DND-41 (cell line): Measurements from ENCODE around the gene NXNL1.
A peak's percentile ranks its signal among the peaks of the same experiment; 100 is the strongest.

Source experiments
- ATAC-seq: fragments of 200-7000 bp; cut with Tn5 transposase; 3 replicates; pipeline ENCODE4 v1.9.1; 2021; ENCODE audit warnings: low read depth; ENCODE audit not compliant: insufficient read depth
- DNase-seq: peaks from one replicate; pipeline ENCODE4 v3.0.0-alpha.2; 2020
- H2AFZ ChIP-seq: 2 replicates; pipeline ENCODE4 v1.6.0; 2012; ENCODE audit warnings: low read depth, low read length
- H3K27ac ChIP-seq: 2 replicates; pipeline ENCODE4 v1.5.1; 2012; ENCODE audit warnings: low read length, inconsistent platforms
- H3K27me3 ChIP-seq: fragments of 200-600 bp; sonication (generic); 2 replicates; pipeline ENCODE4 v1.6.0; 2012; ENCODE audit warnings: low read length, mild to moderate bottlenecking, inconsistent platforms; ENCODE audit not compliant: insufficient read depth, poor library complexity
- H3K36me3 ChIP-seq: 2 replicates; pipeline ENCODE4 v1.5.1; 2012; ENCODE audit warnings: low read length, inconsistent platforms; ENCODE audit not compliant: insufficient read depth
- H3K4me1 ChIP-seq: 2 replicates; pipeline ENCODE4 v1.5.1; 2012; ENCODE audit warnings: mild to moderate bottlenecking, low read length; ENCODE audit not compliant: insufficient read depth
- H3K4me2 ChIP-seq: 2 replicates; pipeline ENCODE4 v1.6.0; 2012; ENCODE audit warnings: mild to moderate bottlenecking, moderate library complexity, low read length, inconsistent platforms; ENCODE audit not compliant: insufficient read depth
- H3K4me3 ChIP-seq, 2 experiments: fragments of 200-600 bp in 1 of 2; shearing (Covaris generic) in 1 of 2; 2 replicates each; pipeline ENCODE4 v1.5.1; 2012 to 2016; ENCODE audit warnings: inconsistent platforms in 2 of 2, low read length in 2 of 2, mild to moderate bottlenecking in 2 of 2, low read depth in 1 of 2, moderate library complexity in 1 of 2
- H3K79me2 ChIP-seq: 2 replicates; pipeline ENCODE4 v1.6.0; 2012; ENCODE audit warnings: low read length, inconsistent platforms; ENCODE audit not compliant: insufficient read depth
- H3K9ac ChIP-seq: 2 replicates; pipeline ENCODE4 v1.6.0; 2012; ENCODE audit warnings: low read depth, mild to moderate bottlenecking, inconsistent platforms, low read length, moderate library complexity
- H3K9me3 ChIP-seq: 2 replicates; pipeline ENCODE4 v1.5.1; 2012; ENCODE audit warnings: low read length, moderate library complexity, mild to moderate bottlenecking, inconsistent platforms; ENCODE audit not compliant: insufficient read depth, severe bottlenecking
- H4K20me1 ChIP-seq: 2 replicates; pipeline ENCODE4 v1.6.0; 2012; ENCODE audit warnings: low read length; ENCODE audit not compliant: insufficient read depth
- EZH2 ChIP-seq: IDR thresholded peaks from 3 replicates; pipeline ENCODE4 v1.6.1; 2012; ENCODE audit warnings: borderline replicate concordance, low read depth, mild to moderate bottlenecking, moderate library complexity, low read length, inconsistent platforms; ENCODE audit not compliant: severe bottlenecking
- TF ChIP-seq, protein P1 (sequence below): IDR thresholded peaks from 2 replicates; pipeline ENCODE4 v1.5.1; 2012; ENCODE audit warnings: borderline replicate concordance, low read length, moderate library complexity, mild to moderate bottlenecking; ENCODE audit not compliant: poor library complexity, severe bottlenecking; ENCODE audit errors: extremely low read depth

Gene NXNL1

DNA sequence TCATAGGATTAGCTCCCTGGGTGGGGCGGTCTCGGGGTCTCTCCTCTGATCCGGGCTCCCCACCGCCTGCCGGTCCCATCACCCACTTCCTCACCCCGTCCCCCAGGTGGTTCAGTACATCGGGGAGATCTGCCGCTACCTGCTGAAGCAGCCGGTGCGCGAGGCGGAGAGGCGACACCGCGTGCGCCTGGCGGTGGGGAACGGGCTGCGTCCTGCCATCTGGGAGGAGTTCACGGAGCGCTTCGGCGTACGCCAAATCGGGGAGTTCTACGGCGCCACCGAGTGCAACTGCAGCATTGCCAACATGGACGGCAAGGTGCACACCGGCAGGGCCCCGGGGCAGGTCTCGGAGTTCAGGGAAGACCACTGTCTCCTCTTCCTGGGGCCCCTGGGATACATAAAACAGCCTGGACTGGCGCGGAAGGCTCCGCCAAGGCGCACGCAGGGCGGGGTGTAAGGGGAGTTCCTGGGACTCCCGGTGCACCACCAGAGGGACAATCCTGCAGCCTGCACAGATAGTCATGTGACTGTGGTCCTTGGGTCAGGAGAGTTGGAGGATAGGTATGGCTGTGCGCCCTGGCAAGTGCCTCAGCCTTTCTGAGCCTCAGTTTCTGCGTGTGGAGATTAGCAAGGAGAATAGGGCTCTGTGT, 36.5 kb upstream of the NXNL1 start:
- no peak overlapping the region for H3K4me3 ChIP-seq
- H3K27ac ChIP-seq = no peak overlapping the region
- DNase-seq = no peak
- TF ChIP-seq, protein P1, sequence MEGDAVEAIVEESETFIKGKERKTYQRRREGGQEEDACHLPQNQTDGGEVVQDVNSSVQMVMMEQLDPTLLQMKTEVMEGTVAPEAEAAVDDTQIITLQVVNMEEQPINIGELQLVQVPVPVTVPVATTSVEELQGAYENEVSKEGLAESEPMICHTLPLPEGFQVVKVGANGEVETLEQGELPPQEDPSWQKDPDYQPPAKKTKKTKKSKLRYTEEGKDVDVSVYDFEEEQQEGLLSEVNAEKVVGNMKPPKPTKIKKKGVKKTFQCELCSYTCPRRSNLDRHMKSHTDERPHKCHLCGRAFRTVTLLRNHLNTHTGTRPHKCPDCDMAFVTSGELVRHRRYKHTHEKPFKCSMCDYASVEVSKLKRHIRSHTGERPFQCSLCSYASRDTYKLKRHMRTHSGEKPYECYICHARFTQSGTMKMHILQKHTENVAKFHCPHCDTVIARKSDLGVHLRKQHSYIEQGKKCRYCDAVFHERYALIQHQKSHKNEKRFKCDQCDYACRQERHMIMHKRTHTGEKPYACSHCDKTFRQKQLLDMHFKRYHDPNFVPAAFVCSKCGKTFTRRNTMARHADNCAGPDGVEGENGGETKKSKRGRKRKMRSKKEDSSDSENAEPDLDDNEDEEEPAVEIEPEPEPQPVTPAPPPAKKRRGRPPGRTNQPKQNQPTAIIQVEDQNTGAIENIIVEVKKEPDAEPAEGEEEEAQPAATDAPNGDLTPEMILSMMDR = no peak
- no peak for TF ChIP-seq EZH2
- H3K9ac ChIP-seq = no peak overlapping the region
- H2AFZ ChIP-seq = no peak overlapping the region
- H4K20me1 ChIP-seq = peaks cover 21% of the 10 kb centered on the region
- peaks cover 8% of the 10 kb centered on the region for H3K79me2 ChIP-seq
- no peak overlapping the region for H3K4me2 ChIP-seq
- H3K27me3 ChIP-seq = no peaks in the 10 kb centered on the region
- ATAC-seq = no peak
- H3K4me1 ChIP-seq = peaks cover 17% of the 10 kb centered on the region
- H3K36me3 ChIP-seq = peaks cover 15% of the 10 kb centered on the region
- H3K9me3 ChIP-seq = no peaks in the 10 kb centered on the region

DNA sequence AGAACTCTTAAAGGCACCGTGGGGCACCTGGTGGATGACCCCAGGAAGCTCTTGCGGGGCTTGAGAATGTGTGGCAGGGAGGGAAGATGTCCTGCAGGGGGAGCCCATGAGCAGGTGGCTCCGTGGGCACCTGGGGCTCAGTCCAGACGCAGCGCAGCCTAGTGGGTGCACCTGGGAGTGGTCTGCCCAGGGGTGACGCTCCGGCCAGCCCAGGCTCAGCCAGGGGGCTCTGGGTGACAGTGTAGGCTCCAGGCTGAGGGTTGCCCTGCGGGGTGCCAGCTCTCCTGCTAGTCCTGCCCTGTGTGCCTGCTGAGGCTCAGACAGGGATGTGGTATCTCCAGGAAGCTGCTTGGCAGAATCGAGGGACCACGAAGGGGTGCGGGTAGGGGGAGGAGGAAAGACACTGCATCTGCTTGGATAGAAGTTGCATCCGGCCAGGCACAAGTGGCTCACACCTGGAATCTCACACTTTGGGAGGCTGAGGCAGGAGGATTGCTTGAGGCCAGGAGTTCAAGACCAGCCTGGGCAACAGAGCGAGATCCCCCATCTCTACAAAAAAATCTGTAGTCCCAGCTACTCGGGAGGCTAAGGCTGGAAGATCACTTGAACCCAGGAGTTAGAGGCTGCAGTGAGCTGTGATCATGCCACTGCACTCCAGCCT, 35.7 kb upstream of the NXNL1 start:
- Histone ChIP-seq H4K20me1 (peaks cover 21% of the 10 kb centered on the region), H3K36me3 (peaks cover 15% of the 10 kb centered on the region), H3K4me1 (peaks cover 17% of the 10 kb centered on the region), H3K4me3 (no peak overlapping the region), H3K79me2 (peaks cover 8% of the 10 kb centered on the region), H3K4me2 (no peak overlapping the region), H3K9ac (no peak overlapping the region), H2AFZ (no peak overlapping the region), H3K27me3 (no peaks in the 10 kb centered on the region), H3K27ac (no peak overlapping the region), H3K9me3 (no peaks in the 10 kb centered on the region)
- ATAC-seq = peak; percentile 86
- TF ChIP-seq EZH2 = no peak
- TF ChIP-seq, protein P1 = peak; percentile 95
- DNase-seq = peak; percentile 80

DNA sequence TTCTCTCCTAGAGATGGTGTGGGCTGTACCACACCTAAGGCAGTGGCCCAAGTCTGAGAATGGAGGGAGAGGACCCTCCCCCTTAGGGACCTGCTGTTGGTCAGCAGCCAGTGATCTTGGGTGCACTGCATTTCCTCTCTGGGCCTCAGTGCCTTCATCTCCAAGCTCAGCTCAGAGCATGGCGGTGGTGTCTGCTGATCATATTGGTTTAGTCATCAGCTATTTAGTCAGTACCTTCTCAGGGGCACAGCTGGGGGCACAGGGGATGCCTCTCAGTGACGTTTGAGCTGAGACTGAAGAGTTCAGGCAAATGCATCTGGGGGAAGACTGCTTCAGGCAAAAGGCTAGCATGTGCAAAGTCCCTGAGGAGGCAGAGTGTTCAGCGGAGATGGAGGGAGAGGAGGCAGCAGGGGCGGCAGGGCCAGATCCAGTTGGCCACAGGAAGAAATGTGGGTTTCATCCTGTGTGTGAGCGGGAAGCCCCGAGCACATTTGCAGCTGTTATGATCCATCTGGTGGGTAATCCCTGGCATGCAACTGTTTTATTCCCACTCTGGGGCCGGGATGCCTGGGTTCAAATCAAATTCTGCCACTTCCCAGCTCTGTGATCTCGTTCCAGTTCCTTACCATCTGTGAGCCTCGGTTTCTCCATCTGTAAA, 35.0 kb upstream of the NXNL1 start:
- H3K9ac ChIP-seq = no peak overlapping the region
- H4K20me1 ChIP-seq = peaks cover 15% of the 10 kb centered on the region
- DNase-seq (no peak), ATAC-seq (no peak)
- no peak overlapping the region for H3K27ac ChIP-seq
- no peaks in the 10 kb centered on the region for H3K27me3 ChIP-seq
- TF ChIP-seq EZH2 = no peak
- TF ChIP-seq, protein P1 = no peak
- no peak overlapping the region for H2AFZ ChIP-seq
- no peaks in the 10 kb centered on the region for H3K9me3 ChIP-seq
- H3K36me3 ChIP-seq = peaks cover 10% of the 10 kb centered on the region
- peaks cover 16% of the 10 kb centered on the region for H3K4me1 ChIP-seq
- no peak overlapping the region for H3K4me2 ChIP-seq
- no peak overlapping the region for H3K4me3 ChIP-seq
- H3K79me2 ChIP-seq = peaks cover 4% of the 10 kb centered on the region
